OCI-LY3 (cell line): ENCODE results near the gene ATP13A2.
"Not testable (repeated sequence)": the region's sequence is repeated elsewhere in the genome, so short reads cannot be mapped to it uniquely, and the experiment has no call there.

Source experiments
- EZH2phosphoT487 ChIP-seq: fragments of 200-600 bp; shearing (Covaris generic); IDR thresholded peaks from 2 replicates; pipeline ENCODE4 v1.6.1; 2018; ENCODE audit warnings: antibody characterized with exemption, mixed run types, low read depth
- TF ChIP-seq, protein P1 (sequence below): fragments of 200-600, 300-600 bp; sonication (generic); IDR thresholded peaks from 2 replicates; pipeline ENCODE4 v1.5.1; 2014; ENCODE audit warnings: antibody characterized with exemption, low read length, low read depth

DNA sequence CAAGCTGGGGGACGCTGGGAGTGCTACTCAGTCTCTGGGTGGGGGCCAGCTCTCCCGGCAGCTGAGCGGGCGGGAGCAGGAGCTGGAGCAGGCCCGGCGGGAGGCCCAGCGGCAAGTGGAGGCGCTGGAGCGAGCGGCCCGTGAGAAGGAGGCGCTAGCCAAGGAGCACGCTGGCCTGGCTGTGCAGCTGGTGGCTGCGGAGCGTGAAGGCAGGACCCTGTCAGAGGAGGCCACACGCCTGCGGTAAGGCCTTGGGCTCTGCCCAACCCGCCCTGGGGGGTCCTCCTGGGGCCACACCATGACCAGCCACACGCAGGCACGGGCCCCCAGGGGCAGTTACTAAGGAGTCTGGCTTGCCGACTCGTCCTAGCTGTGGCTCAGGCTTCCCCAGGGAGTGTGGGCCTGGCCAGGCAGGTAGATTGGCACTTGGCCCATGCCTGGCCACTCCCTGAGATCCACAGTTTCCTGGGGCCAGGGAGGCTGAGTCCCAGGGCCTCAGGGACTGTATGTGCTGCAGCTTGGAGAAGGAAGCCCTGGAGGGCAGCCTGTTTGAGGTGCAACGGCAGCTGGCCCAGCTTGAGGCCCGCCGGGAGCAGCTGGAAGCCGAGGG, 63.3 kb downstream of the ATP13A2 start:
- TF ChIP-seq, protein P1, sequence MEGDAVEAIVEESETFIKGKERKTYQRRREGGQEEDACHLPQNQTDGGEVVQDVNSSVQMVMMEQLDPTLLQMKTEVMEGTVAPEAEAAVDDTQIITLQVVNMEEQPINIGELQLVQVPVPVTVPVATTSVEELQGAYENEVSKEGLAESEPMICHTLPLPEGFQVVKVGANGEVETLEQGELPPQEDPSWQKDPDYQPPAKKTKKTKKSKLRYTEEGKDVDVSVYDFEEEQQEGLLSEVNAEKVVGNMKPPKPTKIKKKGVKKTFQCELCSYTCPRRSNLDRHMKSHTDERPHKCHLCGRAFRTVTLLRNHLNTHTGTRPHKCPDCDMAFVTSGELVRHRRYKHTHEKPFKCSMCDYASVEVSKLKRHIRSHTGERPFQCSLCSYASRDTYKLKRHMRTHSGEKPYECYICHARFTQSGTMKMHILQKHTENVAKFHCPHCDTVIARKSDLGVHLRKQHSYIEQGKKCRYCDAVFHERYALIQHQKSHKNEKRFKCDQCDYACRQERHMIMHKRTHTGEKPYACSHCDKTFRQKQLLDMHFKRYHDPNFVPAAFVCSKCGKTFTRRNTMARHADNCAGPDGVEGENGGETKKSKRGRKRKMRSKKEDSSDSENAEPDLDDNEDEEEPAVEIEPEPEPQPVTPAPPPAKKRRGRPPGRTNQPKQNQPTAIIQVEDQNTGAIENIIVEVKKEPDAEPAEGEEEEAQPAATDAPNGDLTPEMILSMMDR = not testable (repeated sequence)
- not testable (repeated sequence) for TF ChIP-seq EZH2phosphoT487
